Lung (tissue), 12 donors: ENCODE measurements around the gene PLAAT3. TPM values are rescaled to one million over a fixed set of nuclear protein-coding genes. Genes with fewer than 3 reads are reported as not detected.

Experiments
- ATAC-seq: fragments of 200-7000 bp; cut with Tn5 transposase; one replicate; pipeline ENCODE4 v1.9.1; 2020; ENCODE audit warnings: moderate number of reproducible peaks; ENCODE audit not compliant: insufficient read depth, low FRiP score
- DNase-seq, 3 donors: peaks; one replicate each; pipeline ENCODE4 v3.0.0-alpha.2; 2013 to 2017
- H3K27ac ChIP-seq, 2 donors: one replicate each; pipeline ENCODE4 v1.5.1; 2013; ENCODE audit warnings: mild to moderate bottlenecking in 2 of 2, moderate library complexity in 2 of 2, control low read depth in 1 of 2, inconsistent platforms in 1 of 2, low read depth in 1 of 2, low read length in 1 of 2
- H3K27me3 ChIP-seq, 3 donors: one replicate each; pipeline ENCODE4 v1.5.1; 2013; ENCODE audit warnings: low read length in 2 of 3; ENCODE audit not compliant: control insufficient read depth in 3 of 3, insufficient read depth in 3 of 3
- H3K36me3 ChIP-seq, 4 donors: one replicate each; pipeline ENCODE4 v1.5.1; 2013; ENCODE audit warnings: low read length in 4 of 4, mild to moderate bottlenecking in 1 of 4, moderate library complexity in 1 of 4; ENCODE audit not compliant: control insufficient read depth in 4 of 4, insufficient read depth in 4 of 4
- H3K4me1 ChIP-seq, 5 donors: one replicate each; pipeline ENCODE4 v1.5.1; 2013; ENCODE audit warnings: low read length in 5 of 5, mild to moderate bottlenecking in 2 of 5, moderate library complexity in 1 of 5; ENCODE audit not compliant: control insufficient read depth in 5 of 5, insufficient read depth in 5 of 5
- H3K4me3 ChIP-seq: one replicate; pipeline ENCODE4 v1.5.1; 2013; ENCODE audit warnings: mild to moderate bottlenecking, control low read depth, moderate library complexity
- H3K9ac ChIP-seq, 2 donors: one replicate each; pipeline ENCODE4 v1.5.1; 2013; ENCODE audit warnings: low read length in 2 of 2, control low read depth in 1 of 2; ENCODE audit not compliant: insufficient read depth in 1 of 2
- H3K9me3 ChIP-seq, 4 donors: one replicate each; pipeline ENCODE4 v1.5.1; 2013; ENCODE audit warnings: low read length in 3 of 4, mild to moderate bottlenecking in 1 of 4, moderate library complexity in 1 of 4; ENCODE audit not compliant: control insufficient read depth in 4 of 4, insufficient read depth in 3 of 4
- CTCF ChIP-seq: IDR thresholded peaks from 2 replicates; pipeline ENCODE4 v1.5.1; 2012; ENCODE audit warnings: mild to moderate bottlenecking; ENCODE audit errors: control extremely low read depth, extremely low read depth
- WGBS, 2 donors: extraction: QIAGEN DNeasy Blood & Tissue Kit; methylation state at CpG; one replicate each; pipeline ENCODE4 v1.1.7; 2013; 5-methylcytosine and 5-hydroxymethylcytosine counted together
- polyA plus RNA-seq, 2 donors: library from polyadenylated mRNA; stranded (reverse); fragments of 200-250 nt; gene quantifications; one replicate each; pipeline ENCODE4 v1.2.1, GENCODE V29; 2013
- total RNA-seq, 2 donors: library from RNA; depleted of rRNA in 1 of 2; stranded (reverse); fragments of >200 nt in 1 of 2; gene quantifications; one replicate each; pipeline ENCODE4 v1.2.1, GENCODE V29; 2014 to 2021
- donor health status: control.
- donor health status: control.
- donor health status: Bipolar disorder and iron deficiency.
- donor health status: healthy.
- donor health status: DM: yes; HTN: yes; CAD: no.

Gene PLAAT3
- total and polyA plus RNA-seq, 4 donors: 12.7 to 232 (median 89.8) TPM

DNA sequence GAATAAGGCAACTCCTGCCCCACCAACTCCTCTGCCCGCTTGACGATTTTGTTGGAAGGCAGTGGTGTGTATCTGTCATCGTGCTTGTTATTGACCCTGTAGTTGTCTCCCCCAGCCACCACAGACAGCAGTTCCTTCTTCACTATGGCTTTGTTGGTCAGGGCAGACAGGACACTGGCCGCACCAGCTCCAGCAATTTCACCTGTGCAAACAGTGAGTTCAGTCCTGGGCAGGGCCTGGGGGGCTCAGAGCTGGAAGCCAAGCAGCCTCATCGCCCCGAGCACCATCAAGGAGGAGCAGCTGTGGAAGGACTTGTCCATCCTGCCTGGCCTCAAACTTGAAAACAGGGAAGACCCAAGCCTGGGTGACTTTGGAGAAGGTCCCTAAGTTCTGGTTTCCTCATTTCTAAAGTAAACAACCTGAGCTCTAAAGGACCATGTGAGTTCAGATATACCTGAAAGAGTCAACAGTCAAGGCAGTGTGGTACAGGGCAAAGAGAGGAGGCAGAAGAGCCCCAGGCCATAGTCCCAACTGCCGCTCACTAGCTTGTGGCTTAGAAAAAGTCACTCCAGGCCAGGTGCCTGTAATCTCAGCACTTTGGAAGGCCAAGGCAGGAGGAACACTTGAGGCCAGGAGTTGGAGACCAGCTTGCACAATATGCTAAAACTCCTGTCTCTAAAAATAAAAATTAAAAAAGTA lies 55.6 kb downstream of the PLAAT3 start:
- Histone ChIP-seq H3K36me3 (no peaks in the 10 kb centered on the region), H3K27ac (peak overlapping the region in 1 of 2 donors; percentile 30), H3K4me3 (no peak overlapping the region), H3K27me3 (no peaks in the 10 kb centered on the region), H3K9me3 (no peaks in the 10 kb centered on the region), H3K9ac (no peak overlapping the region), H3K4me1 (peaks cover 0 to 3% (median 0%) of the 10 kb centered on the region in 5 donors)
- ATAC-seq (no peak), DNase-seq (no peak)
- no peak for TF ChIP-seq CTCF
- 86 to 93% methylated on average over 7 of the region's 7 CpGs for WGBS, 2 donors

GRCh38 chr11:63557570-63557969 lies 56.7 kb downstream of the PLAAT3 start:
- no peaks in the 10 kb centered on the region for H3K27me3 ChIP-seq
- H3K4me1 ChIP-seq: peaks cover 0 to 4% (median 0%) of the 10 kb centered on the region in 5 donors
- H3K27ac ChIP-seq: no peak overlapping the region
- H3K9ac ChIP-seq: no peak overlapping the region
- H3K9me3 ChIP-seq: no peaks in the 10 kb centered on the region
- no peak for DNase-seq
- no peak overlapping the region for H3K4me3 ChIP-seq
- no peak for ATAC-seq
- WGBS, 2 donors: 80 to 87% methylated on average over 7 of the region's 7 CpGs
- no peak for TF ChIP-seq CTCF
- no peaks in the 10 kb centered on the region for H3K36me3 ChIP-seq

DNA sequence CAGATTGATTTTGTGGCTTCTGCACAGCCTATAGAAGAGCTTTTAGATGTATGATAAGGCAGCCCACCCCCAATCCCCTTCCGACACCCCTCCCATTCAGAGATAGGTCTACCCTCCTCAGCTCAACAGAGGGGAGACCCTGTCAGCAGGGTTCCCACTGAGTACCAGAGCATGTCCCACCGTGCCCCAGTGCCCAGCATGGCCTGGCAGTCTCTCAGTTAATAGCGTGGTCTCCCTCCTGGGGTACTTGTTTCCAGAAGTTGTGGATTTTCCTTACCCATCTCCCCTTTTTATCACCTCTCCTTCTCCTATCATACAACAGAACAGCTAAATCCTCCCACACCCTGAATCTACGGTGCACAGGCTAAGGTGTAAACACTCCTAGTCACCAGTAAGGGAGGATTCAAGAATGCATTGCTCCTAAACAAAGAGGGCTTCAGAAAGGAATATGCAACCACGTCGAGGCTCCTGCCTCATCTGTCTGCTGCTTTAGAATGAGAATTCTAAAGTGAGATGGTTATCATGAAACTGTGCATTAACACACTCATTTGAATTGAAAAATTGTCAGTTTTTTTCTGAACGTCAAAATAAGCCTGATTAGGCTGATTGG lies 57.7 kb downstream of the PLAAT3 start:
- no peak overlapping the region for H3K4me3 ChIP-seq
- TF ChIP-seq CTCF: no peak
- H3K36me3 ChIP-seq: no peaks in the 10 kb centered on the region
- H3K4me1 ChIP-seq: peaks cover 0 to 4% (median 0%) of the 10 kb centered on the region in 5 donors
- DNase-seq: no peak
- no peaks in the 10 kb centered on the region for H3K9me3 ChIP-seq
- ATAC-seq: no peak
- 77 to 83% methylated on average over 7 of the region's 7 CpGs for WGBS, 2 donors
- H3K9ac ChIP-seq: no peak overlapping the region
- no peak overlapping the region for H3K27ac ChIP-seq
- H3K27me3 ChIP-seq: no peaks in the 10 kb centered on the region
